NB4 (cell line): Measurements from ENCODE around the gene PDIA5.
A peak's percentile ranks its signal among the peaks of the same experiment; 100 is the strongest.

Source experiments
- CTCF ChIP-seq: IDR thresholded peaks from one replicate; pipeline ENCODE4 v1.5.1; 2012; ENCODE audit warnings: low read depth, low read length
- POLR2A ChIP-seq: IDR thresholded peaks from 2 replicates; pipeline ENCODE4 v1.6.1; 2011; ENCODE audit warnings: mild to moderate bottlenecking; ENCODE audit not compliant: insufficient read length; ENCODE audit errors: extremely low read depth

- TF ChIP-seq CTCF (peak; percentile 12), POLR2A (no peak)
Measured at GRCh38 chr3:123194552-123194951, 127.7 kb downstream of the PDIA5 start.
